IPS DF 19.7 (cell line): Measurements from ENCODE around the gene MBD2.

Source experiments
- DNase-seq: peaks from one replicate; pipeline ENCODE4 v3.0.0-alpha.2; 2013; ENCODE audit warnings: low read depth, low spot score

Gene MBD2

GRCh38 chr18:54202851-54203250 is 21.6 kb downstream of the MBD2 start:
- no peak for DNase-seq

GRCh38 chr18:54197747-54198411 is 26.6 kb downstream of the MBD2 start:
- no peak for DNase-seq

- DNase-seq: no peak
Observed at GRCh38 chr18:54193786-54194185, 30.7 kb downstream of the MBD2 start.

GRCh38 chr18:54192900-54193299 is 31.6 kb downstream of the MBD2 start:
- DNase-seq: no peak

GRCh38 chr18:54192415-54192814 is 32.1 kb downstream of the MBD2 start:
- no peak for DNase-seq

GRCh38 chr18:54191352-54191751 is 33.1 kb downstream of the MBD2 start:
- DNase-seq: no peak

- DNase-seq: no peak
Observed at GRCh38 chr18:54187372-54187771, 37.1 kb downstream of the MBD2 start.

- DNase-seq: no peak
Observed at GRCh38 chr18:54184836-54185235, 39.6 kb downstream of the MBD2 start.

- no peak for DNase-seq
Observed at GRCh38 chr18:54183390-54183789, 41.1 kb downstream of the MBD2 start.

GRCh38 chr18:54181856-54182602 is 42.4 kb downstream of the MBD2 start:
- no peak for DNase-seq

GRCh38 chr18:54173980-54174630 is 50.4 kb downstream of the MBD2 start:
- DNase-seq: no peak

GRCh38 chr18:54173250-54173649 is 51.2 kb downstream of the MBD2 start:
- no peak for DNase-seq

- no peak for DNase-seq
Observed at GRCh38 chr18:54169431-54170403, 54.8 kb downstream of the MBD2 start.

- DNase-seq: no peak
Observed at GRCh38 chr18:54165450-54165849, 59.0 kb downstream of the MBD2 start.

GRCh38 chr18:54163453-54163852 is 61.0 kb downstream of the MBD2 start:
- no peak for DNase-seq

GRCh38 chr18:54162431-54162830 is 62.0 kb downstream of the MBD2 start:
- no peak for DNase-seq

GRCh38 chr18:54161267-54161666 is 63.2 kb downstream of the MBD2 start:
- DNase-seq: no peak

GRCh38 chr18:54159906-54160305 is 64.6 kb downstream of the MBD2 start:
- no peak for DNase-seq

GRCh38 chr18:54157646-54158385 is 66.7 kb downstream of the MBD2 start:
- DNase-seq: no peak

GRCh38 chr18:54155412-54155811 is 69.1 kb downstream of the MBD2 start:
- no peak for DNase-seq

GRCh38 chr18:54154231-54154630 is 70.2 kb downstream of the MBD2 start:
- DNase-seq: no peak
